Stimulated activated CD8-positive, alpha-beta memory T cell treated with anti-CD3 and anti-CD28 coated beads, Interleukin-7, amount 100 ng/mL, for 4 hours (primary cell): Measurements from ENCODE around the gene RIPK4.

Source experiments
- DNase-seq, 2 donors: peaks; one replicate each; pipeline ENCODE4 v3.0.0-alpha.2; 2020; ENCODE audit warnings: low read depth in 2 of 2

The RIPK4 gene

GRCh38 chr21:41766883-41767605, at the start of gene RIPK4:
Gene RIPK4, minus strand, starts transcription at chr21:41767052. Its CDS starts 11 bp downstream, at chr21:41767041.
- peak; percentile 16 to 37 for DNase-seq

- no peak for DNase-seq
These were observed 49.1 kb upstream of the RIPK4 start for GRCh38 chr21:41815652-41816582.

GRCh38 chr21:41813226-41813625, 46.4 kb upstream of the RIPK4 start:
- DNase-seq, result no peak

DNA sequence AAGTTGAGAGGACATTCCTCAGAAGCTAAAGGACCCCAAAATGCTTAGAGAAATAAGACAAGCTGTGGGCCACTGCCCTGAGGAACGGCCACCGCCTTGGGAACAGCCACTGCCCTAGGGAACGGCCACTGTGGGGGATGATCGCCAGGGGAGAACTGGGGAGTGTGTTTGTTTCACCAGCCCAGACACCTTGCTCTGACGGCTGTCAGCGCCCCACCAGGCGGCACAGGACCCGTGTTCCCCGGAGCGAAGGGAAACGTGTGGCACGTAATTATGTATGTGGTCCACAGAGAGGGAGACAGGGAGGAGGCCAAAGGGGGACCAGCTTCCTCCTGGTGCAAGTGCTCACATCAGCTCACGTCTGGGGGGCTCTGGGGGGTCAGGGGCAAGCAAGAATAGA, 45.8 kb upstream of the RIPK4 start:
- DNase-seq, result no peak

- DNase-seq, result no peak
These were observed 43.7 kb upstream of the RIPK4 start for GRCh38 chr21:41810597-41810932.

- DNase-seq, result no peak
These were observed 43.2 kb upstream of the RIPK4 start for GRCh38 chr21:41809891-41810596.

GRCh38 chr21:41808846-41809245, 42.0 kb upstream of the RIPK4 start:
- no peak for DNase-seq

DNA sequence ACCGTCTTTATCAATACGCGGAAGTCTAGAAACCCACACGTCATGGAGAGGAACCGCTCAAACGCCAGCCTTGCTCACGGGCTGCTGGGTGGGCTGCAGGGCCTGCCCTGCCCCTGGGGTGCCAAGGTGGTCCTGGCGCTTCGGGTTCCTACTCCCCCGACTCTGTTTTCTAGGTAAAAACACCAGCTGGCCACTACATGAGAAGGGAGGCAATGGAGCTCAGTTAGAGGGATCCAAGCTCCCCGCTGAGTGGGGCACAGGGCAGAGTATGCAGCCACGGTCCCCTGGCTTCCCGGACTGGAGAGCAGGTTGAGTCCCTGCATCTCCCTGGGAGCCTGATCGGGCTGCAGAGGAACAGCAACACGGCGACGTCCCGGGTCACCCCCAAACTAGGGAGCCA, 41.2 kb upstream of the RIPK4 start:
- no peak for DNase-seq

- DNase-seq, result no peak
These were observed 39.9 kb upstream of the RIPK4 start for GRCh38 chr21:41806773-41807172.

- DNase-seq, result no peak
These were observed 38.8 kb upstream of the RIPK4 start for GRCh38 chr21:41805643-41806042.

DNA sequence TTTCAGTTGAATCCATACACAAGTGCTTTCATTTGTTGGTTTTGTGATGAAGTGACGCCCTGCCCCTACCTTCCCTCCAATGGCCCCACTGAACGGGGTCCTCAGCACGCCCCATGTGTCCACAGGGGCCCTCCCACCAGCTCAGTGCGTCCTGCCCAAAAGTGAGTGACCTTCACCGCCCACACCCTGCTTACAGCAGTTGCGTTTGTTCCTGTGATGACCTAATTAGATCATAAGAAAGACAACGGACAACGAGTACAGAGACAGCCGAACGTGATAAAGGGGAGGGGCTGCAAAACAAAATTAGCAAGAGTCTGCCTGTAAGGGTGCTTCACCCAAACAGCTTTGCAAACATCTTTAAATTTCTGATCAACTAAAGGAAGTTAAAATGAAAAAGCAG, 38.2 kb upstream of the RIPK4 start:
- DNase-seq, result no peak

- no peak for DNase-seq
These were observed 37.5 kb upstream of the RIPK4 start for GRCh38 chr21:41804381-41804780.

DNA sequence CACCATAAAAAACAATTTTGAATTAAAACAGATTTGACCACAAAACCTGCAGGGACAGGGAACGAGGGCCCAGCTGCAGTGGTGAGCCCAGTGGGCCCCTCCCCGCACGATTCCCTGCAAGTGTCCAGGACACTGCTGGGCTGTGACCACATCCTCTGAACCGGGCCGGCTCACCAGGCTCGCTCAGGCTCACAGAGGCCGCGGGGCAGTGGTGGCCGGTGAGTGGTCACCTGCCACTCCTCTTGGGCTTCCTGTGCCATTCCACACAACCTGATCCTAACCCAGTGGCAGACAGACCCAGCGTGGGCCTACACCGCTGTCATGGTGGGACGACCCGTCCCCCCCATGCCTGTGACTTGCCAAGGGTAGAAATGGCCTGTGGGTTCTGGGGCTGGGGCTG, 36.5 kb upstream of the RIPK4 start:
- DNase-seq, result no peak

DNA sequence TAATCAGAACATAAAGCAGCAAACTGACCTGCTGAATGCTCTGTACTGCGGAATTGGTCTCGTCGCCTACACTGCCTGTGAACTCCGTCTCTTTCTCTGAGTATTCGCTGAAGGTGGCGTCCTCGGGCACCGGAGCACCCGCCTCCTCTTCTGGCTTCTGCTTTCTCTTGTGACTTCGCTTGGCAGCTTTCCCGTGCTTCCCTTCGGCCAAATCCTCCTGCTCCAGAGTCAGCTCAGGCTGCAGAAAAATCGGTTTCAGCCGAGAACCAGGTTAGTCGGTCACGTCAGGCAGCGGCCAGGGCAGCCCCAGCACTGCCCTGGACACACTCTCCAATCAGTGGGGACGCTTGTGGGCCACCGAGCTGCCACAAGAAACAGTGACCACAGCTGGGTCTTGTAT, 35.8 kb upstream of the RIPK4 start:
- DNase-seq, result no peak

GRCh38 chr21:41802198-41802584, 35.3 kb upstream of the RIPK4 start:
- no peak for DNase-seq

DNA sequence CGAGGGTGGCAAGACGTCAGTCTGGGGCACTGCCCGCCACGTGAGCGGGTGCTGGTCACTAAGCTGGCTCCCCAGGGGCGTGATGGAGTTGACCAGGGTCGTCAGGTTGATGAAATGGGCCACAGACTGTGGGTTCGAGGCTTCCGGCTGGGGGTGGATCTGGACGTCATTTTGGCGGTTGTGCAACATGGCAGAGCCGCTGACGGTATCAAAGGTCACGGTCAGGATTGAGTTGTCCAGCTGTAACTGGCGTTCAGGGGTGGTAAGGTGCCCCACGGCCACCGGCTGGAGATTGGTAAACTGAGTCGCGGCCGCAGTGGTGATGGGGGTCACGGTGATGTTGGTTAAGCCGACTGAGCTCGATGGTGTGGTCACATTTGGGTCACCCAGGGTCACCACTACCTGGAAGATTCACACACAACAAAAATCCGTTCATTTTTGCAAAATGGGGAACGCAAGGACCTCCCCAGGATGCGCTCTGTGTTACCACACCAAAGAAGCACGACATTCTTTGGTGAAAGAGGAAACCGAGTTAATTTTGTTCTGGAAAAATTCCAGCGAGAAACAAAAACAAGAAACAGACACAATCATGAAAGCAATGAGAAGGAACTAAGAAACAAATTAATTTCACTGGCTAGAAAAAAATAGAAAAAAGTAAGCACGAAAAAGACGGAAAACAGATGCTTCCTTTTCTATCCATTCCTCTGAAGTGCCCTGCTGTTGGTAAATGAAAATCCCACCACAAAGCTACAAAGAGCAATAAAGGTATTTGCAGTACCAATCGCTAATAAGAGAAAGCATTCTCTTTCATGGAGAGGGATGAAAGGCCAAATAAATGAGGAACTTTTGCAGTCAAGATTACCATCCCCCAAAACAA, 34.7 kb upstream of the RIPK4 start:
- no peak for DNase-seq

DNA sequence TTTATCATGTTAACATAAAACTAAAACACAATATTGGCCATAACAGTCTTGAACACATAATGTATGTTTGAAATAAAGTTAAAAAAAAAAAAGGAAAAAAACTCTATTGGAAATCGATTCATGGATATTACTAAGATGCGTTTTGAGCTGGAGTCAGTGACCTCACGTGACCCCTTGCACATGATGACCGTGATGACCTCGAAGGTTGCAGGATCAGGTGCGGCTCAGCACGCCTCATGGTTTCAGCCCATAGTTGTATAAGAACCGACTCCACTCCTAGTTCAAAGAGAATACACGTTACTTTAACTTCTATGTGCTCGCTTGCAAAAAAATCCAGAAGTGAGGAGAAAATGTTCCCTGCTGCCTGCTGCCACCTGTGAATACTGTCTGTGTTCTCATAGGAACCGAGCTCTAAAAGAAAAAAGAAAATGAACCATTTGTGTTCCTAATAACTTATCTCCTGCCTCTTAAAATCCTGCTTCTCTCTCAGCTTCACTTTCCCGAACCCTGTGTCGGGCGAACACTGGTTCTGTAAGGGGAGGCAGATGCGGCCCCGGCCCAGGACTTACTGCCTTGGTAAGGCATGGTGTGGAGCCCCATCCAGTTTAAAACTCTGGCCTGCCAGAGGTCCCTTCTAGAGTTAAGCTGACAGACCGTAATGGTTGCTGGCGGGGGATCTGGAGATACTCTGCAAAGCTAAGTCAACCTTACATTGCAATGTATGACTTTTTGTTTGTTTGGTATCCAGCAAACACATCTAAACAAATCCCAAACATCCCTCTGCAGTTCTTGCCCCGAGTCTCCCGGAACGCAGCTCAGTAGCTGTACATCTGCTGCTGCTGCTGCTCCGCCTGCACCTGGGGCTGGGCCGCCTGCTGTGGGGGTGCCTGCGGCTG, 33.8 kb upstream of the RIPK4 start:
- DNase-seq, result no peak

DNA sequence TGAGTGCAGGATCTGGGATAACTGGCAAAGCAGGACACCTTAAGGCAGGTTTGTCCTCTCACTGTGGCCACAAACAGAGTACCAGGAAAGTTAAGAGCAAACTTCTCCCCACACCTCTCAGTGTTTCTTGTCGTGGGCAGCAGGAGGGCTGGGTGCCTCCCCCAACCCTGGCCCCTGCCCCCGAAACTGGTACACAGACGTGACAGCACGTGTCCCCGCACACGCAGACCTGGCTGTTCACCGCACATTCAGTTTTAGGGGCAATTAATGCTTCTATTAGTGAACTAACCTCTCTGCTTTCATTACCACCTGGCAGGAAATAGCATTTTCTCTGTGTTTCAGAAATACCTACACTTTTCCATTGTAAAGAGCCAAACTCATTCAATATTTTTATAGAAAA, 32.9 kb upstream of the RIPK4 start:
- DNase-seq, result no peak

GRCh38 chr21:41798326-41798725, 31.5 kb upstream of the RIPK4 start:
- DNase-seq, result no peak

- DNase-seq, result no peak
These were observed 29.7 kb upstream of the RIPK4 start for GRCh38 chr21:41796476-41797080.
